ENCODE data around the gene SLC39A11. TPM values are rescaled to one million over a fixed set of nuclear protein-coding genes. Genes with fewer than 3 reads are reported as not detected.

Gene SLC39A11
- total and polyA plus RNA-seq, 4 donors = 18.9 to 44.9 (median 28.2) TPM

DNA sequence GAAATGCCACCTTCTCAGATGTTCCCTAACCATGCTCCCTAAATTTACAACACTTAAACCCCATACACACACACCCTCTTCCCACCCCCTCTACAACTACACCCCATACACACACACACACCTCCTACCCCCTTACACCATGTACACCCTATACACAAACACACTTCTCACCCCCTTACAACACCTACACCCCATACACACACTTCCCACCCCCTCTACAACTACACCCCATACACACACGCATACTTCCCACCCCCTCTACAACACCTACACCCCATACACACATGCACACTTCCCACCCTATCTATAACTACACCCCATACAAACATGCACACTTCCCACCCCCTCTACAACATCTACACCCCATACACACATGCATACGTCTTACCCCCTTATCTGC is 172.0 kb downstream of the SLC39A11 start:
- Histone ChIP-seq H3K36me3 (ENCODE audit: control insufficient read depth in 4 of 4, insufficient read depth in 3 of 4, low read depth in 1 of 4, low read length in 3 of 4) (no peaks in the 10 kb centered on the region), H3K27me3 (ENCODE audit: control insufficient read depth in 4 of 4, insufficient read depth in 4 of 4, low read length in 3 of 4) (no peaks in the 10 kb centered on the region), H3K9me3 (ENCODE audit: control insufficient read depth in 4 of 4, low read length in 3 of 4) (no peaks in the 10 kb centered on the region), H3K9ac (ENCODE audit: low read depth in 1 of 2, low read length in 2 of 2) (no peak overlapping the region), H3K4me1 (ENCODE audit: control insufficient read depth in 4 of 4, insufficient read depth in 4 of 4, low read length in 3 of 4) (no peaks in the 10 kb centered on the region), H3K27ac (ENCODE audit: low read depth in 1 of 2, low read length in 2 of 2) (no peak overlapping the region), H3K4me3 (ENCODE audit: low read depth in 1 of 3, low read length in 3 of 3) (no peak overlapping the region)
- no peak for DNase-seq (ENCODE audit: low spot score)
- TF ChIP-seq SP1 (IDR thresholded peaks at IDR 0.05) (no peak), EGR1 (IDR thresholded peaks at IDR 0.05; ENCODE audit: low read depth in 2 of 2) (no peak), GABPA (IDR thresholded peaks at IDR 0.05 in 1 of 2, conservative IDR thresholded peaks at IDR 0.05 in 1 of 2) (no peak), YY1 (IDR thresholded peaks at IDR 0.05) (no peak)
- TF ChIP-seq, protein P1, sequence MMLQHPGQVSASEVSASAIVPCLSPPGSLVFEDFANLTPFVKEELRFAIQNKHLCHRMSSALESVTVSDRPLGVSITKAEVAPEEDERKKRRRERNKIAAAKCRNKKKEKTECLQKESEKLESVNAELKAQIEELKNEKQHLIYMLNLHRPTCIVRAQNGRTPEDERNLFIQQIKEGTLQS (IDR thresholded peaks at IDR 0.05) = no peak
- TF ChIP-seq, protein P2, sequence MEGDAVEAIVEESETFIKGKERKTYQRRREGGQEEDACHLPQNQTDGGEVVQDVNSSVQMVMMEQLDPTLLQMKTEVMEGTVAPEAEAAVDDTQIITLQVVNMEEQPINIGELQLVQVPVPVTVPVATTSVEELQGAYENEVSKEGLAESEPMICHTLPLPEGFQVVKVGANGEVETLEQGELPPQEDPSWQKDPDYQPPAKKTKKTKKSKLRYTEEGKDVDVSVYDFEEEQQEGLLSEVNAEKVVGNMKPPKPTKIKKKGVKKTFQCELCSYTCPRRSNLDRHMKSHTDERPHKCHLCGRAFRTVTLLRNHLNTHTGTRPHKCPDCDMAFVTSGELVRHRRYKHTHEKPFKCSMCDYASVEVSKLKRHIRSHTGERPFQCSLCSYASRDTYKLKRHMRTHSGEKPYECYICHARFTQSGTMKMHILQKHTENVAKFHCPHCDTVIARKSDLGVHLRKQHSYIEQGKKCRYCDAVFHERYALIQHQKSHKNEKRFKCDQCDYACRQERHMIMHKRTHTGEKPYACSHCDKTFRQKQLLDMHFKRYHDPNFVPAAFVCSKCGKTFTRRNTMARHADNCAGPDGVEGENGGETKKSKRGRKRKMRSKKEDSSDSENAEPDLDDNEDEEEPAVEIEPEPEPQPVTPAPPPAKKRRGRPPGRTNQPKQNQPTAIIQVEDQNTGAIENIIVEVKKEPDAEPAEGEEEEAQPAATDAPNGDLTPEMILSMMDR (IDR thresholded peaks at IDR 0.05; ENCODE audit: low read depth, low read length, missing input control) = no peak
- WGBS = 96% methylated on average over 2 of the region's 2 CpGs

DNA sequence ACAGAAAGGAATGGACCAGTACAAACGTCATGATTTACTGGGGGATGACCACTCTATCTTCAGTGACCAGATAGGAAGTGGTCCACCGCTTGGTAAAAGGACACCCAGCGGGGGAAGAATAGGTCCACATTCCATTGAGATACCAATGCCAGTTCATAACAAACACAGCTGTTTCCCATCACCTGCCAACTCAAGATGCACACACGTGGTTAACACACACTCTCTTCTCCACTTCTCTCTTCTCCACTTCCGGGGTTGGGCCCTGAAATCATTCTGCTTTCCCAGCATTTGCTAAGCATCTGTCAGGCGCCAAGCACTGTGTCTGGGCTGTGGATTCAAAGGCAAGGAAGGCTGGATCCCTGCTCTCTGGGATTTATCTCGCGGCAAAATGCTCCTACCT is 175.5 kb downstream of the SLC39A11 start:
- H3K36me3 ChIP-seq (ENCODE audit: control insufficient read depth in 4 of 4, insufficient read depth in 3 of 4, low read depth in 1 of 4, low read length in 3 of 4) = no peaks in the 10 kb centered on the region
- H3K9ac ChIP-seq (ENCODE audit: low read depth in 1 of 2, low read length in 2 of 2) = no peak overlapping the region
- no peaks in the 10 kb centered on the region for H3K4me1 ChIP-seq (ENCODE audit: control insufficient read depth in 4 of 4, insufficient read depth in 4 of 4, low read length in 3 of 4)
- no peak overlapping the region for H3K27ac ChIP-seq (ENCODE audit: low read depth in 1 of 2, low read length in 2 of 2)
- no peak overlapping the region for H3K4me3 ChIP-seq (ENCODE audit: low read depth in 1 of 3, low read length in 3 of 3)
- no peak for DNase-seq (ENCODE audit: low spot score)
- no peaks in the 10 kb centered on the region for H3K27me3 ChIP-seq (ENCODE audit: control insufficient read depth in 4 of 4, insufficient read depth in 4 of 4, low read length in 3 of 4)
- H3K9me3 ChIP-seq (ENCODE audit: control insufficient read depth in 4 of 4, low read length in 3 of 4) = no peaks in the 10 kb centered on the region
- TF ChIP-seq, protein P2 (IDR thresholded peaks at IDR 0.05; ENCODE audit: low read depth, low read length, missing input control) = no peak
- TF ChIP-seq HNF4G (IDR thresholded peaks at IDR 0.05) = no peak
- TF ChIP-seq FOXA2 (IDR thresholded peaks at IDR 0.05) = no peak
- TF ChIP-seq, protein P1 (IDR thresholded peaks at IDR 0.05) = no peak
- no peak for TF ChIP-seq RAD21 (IDR thresholded peaks at IDR 0.05)
- TF ChIP-seq RXRA (IDR thresholded peaks at IDR 0.05) = no peak
- TF ChIP-seq, protein P3, sequence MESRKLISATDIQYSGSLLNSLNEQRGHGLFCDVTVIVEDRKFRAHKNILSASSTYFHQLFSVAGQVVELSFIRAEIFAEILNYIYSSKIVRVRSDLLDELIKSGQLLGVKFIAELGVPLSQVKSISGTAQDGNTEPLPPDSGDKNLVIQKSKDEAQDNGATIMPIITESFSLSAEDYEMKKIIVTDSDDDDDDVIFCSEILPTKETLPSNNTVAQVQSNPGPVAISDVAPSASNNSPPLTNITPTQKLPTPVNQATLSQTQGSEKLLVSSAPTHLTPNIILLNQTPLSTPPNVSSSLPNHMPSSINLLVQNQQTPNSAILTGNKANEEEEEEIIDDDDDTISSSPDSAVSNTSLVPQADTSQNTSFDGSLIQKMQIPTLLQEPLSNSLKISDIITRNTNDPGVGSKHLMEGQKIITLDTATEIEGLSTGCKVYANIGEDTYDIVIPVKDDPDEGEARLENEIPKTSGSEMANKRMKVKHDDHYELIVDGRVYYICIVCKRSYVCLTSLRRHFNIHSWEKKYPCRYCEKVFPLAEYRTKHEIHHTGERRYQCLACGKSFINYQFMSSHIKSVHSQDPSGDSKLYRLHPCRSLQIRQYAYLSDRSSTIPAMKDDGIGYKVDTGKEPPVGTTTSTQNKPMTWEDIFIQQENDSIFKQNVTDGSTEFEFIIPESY (IDR thresholded peaks at IDR 0.05) = no peak
- no peak for TF ChIP-seq JUND (IDR thresholded peaks at IDR 0.05)
- TF ChIP-seq, protein P4, sequence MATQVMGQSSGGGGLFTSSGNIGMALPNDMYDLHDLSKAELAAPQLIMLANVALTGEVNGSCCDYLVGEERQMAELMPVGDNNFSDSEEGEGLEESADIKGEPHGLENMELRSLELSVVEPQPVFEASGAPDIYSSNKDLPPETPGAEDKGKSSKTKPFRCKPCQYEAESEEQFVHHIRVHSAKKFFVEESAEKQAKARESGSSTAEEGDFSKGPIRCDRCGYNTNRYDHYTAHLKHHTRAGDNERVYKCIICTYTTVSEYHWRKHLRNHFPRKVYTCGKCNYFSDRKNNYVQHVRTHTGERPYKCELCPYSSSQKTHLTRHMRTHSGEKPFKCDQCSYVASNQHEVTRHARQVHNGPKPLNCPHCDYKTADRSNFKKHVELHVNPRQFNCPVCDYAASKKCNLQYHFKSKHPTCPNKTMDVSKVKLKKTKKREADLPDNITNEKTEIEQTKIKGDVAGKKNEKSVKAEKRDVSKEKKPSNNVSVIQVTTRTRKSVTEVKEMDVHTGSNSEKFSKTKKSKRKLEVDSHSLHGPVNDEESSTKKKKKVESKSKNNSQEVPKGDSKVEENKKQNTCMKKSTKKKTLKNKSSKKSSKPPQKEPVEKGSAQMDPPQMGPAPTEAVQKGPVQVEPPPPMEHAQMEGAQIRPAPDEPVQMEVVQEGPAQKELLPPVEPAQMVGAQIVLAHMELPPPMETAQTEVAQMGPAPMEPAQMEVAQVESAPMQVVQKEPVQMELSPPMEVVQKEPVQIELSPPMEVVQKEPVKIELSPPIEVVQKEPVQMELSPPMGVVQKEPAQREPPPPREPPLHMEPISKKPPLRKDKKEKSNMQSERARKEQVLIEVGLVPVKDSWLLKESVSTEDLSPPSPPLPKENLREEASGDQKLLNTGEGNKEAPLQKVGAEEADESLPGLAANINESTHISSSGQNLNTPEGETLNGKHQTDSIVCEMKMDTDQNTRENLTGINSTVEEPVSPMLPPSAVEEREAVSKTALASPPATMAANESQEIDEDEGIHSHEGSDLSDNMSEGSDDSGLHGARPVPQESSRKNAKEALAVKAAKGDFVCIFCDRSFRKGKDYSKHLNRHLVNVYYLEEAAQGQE (IDR thresholded peaks at IDR 0.05) = no peak
- TF ChIP-seq FOXA1 (IDR thresholded peaks at IDR 0.05) = no peak
- no peak for TF ChIP-seq EGR1 (IDR thresholded peaks at IDR 0.05; ENCODE audit: low read depth in 2 of 2)
- no peak for TF ChIP-seq TAF1 (conservative IDR thresholded peaks at IDR 0.05)
- no peak for TF ChIP-seq SP1 (IDR thresholded peaks at IDR 0.05)
- TF ChIP-seq, protein P5, sequence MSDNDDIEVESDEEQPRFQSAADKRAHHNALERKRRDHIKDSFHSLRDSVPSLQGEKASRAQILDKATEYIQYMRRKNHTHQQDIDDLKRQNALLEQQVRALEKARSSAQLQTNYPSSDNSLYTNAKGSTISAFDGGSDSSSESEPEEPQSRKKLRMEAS (IDR thresholded peaks at IDR 0.05) = no peak
- no peak for TF ChIP-seq GABPA (IDR thresholded peaks at IDR 0.05 in 1 of 2, conservative IDR thresholded peaks at IDR 0.05 in 1 of 2)
- no peak for TF ChIP-seq YY1 (IDR thresholded peaks at IDR 0.05)
- no peak for TF ChIP-seq HNF4A (conservative IDR thresholded peaks at IDR 0.05)
- WGBS = 93% methylated on average over 8 of the region's 8 CpGs
